HCEC 1CT (cell line): ENCODE results near the gene MED12L.

Experiments used
- DNase-seq: peaks from one replicate; pipeline ENCODE4 v3.0.0-alpha.2; 2017

The MED12L gene

DNA sequence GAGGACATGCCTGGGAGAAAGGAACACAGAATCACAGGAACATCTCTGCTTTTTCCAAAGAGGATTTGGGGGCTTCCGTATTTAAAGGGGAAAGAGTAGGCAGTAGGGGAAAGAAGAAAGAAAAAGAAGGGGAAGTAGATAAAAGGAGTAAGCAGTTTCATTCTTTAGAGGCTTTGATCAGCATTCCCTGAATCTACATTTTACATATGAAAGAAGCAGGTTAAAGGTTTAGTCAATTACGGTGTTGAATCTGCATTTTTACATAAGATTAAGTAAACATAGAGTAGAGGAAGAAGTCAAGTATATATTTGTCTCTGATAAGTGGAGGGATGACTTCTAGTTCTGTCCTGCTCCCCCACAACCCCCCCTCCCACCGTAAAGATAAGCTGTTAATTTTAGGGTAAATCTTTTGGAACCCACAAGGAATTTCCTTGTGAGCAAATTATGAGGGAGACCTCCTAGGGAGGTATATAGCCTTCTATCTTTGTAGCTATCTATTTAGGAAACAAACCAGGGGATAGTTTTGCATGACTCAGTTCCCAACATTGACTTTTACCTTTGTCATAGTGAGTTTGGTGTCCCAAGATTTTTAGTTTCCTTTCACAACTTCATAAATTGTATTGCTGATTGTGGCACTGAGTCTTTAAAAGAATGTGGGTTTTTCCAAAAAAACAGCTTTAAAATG lies 307.8 kb downstream of the MED12L start:
- no peak for DNase-seq

DNA sequence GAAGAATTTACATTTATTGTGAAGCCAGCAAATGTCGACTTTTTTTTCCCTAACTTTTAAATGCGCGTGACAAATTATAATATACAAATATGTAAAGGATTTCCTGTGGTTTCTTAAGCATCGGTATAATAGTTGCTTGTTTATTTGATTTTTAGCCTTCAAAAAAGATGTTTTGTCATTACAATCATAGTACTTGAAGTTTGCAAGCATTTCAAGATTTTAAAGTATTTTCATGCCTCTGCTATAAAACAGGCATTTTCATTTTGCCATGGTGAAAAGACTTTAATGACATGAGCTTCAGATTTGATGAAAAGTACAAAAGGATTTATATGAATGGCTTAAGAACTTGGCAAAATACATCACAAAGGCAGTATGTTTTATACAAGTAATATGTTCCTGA lies 308.5 kb downstream of the MED12L start:
- DNase-seq: no peak

DNA sequence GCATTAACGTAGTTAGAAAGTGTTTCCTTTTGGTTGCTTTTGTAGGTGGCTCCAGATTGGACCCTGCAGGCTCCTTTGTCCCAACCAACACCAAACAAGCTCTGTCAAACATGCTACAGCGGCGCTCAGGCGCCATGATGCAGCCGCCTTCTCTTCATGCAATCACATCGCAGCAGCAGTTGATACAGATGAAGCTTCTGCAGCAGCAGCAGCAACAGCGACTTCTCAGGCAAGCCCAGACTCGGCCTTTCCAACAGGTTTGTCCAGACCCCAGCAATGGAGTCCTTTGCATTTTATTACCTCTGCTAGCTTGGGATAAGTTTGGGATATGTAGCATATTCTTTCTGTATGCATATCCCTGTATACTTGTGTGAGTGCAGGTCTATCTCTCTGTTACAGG lies 309.1 kb downstream of the MED12L start:
- no peak for DNase-seq

DNA sequence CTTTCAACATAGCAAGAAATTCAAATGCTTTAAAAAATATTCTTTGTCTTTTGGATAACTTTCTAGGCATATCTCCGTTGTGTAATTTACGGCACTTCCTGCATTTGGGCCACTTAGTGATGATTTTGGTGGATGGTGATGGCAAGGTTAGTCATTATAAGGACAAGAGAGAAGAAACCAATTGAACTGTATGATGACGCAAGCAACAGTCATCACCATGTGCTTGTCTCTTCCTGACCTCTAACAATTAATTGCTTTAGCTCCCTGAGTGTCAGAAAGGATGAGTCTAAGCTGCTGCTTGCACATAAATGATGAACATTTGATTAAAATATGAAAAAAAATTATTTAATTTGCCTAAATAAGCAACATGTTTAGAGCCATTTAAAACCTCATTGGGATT lies 310.3 kb downstream of the MED12L start:
- peak; percentile 95 for DNase-seq

DNA sequence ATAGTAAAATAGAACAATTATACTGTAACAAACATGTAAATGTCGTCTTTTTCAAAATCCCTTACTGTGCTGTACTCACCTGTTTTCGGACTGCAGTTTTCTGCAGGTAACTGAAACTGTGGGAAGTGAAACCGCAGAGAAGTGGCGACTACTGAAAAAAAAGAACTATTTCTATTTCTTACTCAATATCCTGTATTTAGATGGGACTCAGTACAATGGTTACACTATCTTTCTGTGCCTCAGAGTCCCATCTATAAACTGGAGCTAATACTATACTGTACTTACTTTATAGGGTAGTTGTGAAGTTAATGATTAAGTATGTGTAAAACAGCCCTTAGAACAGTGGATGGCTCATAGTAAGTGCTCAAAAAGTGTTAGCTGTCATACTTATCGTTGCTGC lies 313.4 kb downstream of the MED12L start:
- DNase-seq: no peak

DNA sequence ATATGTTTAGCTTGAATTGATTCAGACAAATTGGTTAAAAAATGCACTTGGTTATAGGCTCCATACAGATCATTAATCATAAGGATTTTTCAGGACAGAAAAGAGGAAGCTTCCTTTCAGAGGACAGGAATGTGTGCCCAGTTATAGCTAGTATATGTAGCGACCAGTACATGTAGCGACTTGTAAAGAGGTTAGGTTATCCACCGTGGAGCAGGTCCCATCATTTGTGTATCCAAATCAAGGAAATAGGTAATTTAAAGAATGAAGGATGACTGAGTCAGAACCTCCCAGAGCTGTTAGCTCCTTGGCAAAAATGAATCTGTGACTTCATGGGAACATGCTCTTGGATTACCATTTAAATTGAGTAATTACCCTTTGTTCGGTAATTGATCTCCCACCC lies 314.9 kb downstream of the MED12L start:
- DNase-seq: no peak

DNA sequence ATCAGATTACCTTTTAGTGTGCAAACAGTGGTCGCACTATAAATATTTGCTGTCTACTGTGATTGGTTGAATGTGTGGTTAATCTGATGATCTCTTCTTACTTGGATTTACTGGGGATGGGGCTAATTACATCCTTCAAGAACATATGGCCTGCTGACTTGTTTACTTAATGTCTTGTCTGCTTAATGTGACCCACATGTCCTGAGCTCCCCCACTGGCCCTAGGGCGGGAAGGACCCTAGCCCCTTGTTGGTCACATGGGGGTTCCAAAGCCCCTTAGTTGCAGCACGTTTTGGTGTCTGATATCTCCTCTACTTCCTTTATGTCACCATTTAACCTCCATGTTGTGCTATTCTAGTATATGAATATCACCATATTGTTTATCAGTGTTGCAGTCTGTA lies 316.9 kb downstream of the MED12L start:
- DNase-seq: no peak

DNA sequence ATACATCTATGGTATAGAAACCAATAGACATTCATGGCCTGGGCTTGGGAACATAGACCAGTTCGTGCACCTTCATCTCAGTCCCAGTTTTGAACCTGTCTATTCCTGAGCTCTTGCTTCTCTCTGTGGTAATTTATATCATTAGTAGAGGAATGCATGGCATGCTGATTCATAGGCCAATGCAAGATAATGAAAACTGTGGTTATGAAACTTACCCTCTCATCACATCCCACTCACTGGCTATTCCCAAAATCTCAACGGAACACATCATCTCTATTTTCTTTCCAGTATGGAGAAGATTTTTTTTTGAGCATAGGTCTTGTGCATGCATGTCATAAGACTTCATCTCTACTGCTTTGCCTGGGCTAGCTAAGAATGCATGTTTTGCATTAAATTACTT lies 317.8 kb downstream of the MED12L start:
- DNase-seq: peak; percentile 58

DNA sequence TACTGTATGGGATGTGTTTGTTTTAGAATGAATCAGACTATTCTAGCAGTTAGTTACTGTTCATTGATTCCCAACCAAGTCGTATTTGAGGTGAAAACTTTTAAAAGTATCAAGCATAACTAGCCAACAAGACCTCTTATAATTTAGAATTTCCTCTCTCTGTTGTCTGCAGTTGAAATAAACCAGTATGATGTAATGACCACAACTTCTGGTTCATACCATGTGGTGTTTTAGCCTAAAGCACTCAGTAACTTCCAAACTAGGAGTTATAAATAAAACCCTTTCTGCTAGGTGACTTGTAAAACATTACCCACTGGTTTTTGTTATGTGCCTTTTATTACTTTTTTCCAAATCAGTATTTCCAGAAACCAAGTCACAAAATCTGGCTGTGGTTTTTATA lies 318.9 kb downstream of the MED12L start:
- peak; percentile 33 for DNase-seq

DNA sequence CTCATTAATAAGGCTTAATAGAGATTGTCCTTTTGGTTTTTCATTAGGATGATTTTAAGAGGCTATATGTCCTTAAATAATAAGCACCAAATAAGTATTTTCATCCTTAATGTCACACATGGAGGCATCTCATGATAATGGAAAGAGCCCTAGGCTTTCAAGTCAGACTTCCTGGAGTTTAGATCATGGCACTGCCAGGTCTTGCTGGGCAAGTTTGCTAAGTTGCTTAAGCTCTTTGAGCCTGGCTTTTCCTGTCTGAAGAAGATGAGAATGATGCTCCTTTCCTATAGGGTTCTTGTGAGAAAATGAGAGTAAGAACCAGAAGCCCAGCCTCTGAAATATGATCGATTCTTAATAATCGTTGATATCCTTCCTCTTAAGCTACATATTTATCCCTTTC lies 322.5 kb downstream of the MED12L start:
- DNase-seq: no peak

DNA sequence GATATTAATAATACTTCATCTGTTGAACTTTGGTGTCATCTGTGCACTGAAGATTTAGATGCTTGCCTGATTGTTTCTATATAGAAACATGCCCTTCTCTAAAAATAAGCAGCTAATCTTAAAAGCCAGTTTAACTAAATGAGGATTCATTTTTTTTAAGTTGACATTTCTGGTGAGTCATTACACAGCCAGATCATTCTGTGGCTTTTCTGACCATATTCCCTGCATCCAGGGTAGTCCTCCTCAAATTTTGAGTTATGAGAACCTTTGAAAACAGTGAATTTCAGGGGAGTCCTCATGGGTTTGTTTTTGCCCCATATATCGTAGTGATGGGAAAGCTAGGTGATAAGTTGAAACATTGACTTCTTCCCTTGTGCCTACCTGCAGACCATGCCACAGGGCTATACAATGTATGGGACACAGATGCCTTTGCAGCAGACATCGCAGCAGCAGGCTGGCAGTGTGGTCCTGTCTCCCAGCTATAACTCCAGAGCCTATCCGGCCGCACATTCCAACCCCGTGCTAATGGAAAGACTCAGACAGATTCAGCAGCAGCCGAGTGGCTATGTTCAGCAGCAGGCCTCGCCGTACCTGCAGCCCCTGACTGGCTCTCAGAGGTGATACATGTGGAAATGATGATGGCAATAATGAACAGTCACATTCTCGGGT lies 325.6 kb downstream of the MED12L start:
- peak; percentile 54 for DNase-seq

DNA sequence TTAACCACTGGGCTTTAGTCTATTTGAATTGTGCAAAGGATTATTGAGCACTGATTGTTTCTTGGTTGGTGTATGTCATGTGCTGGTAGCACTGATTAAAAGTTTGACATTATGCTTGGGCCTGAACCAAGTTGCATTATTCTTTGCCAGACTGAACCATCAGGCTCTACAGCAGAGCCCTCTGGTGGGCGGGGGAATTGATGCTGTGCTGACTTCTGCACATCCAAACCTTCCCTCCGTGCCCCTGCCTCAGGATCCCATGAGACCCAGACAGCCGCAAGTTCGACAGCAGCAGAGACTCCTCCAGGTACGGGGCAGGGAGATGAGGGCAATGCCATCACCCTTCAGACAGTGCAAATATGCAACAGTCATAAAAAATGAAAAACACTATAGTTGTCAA lies 327.5 kb downstream of the MED12L start:
- DNase-seq: no peak

DNA sequence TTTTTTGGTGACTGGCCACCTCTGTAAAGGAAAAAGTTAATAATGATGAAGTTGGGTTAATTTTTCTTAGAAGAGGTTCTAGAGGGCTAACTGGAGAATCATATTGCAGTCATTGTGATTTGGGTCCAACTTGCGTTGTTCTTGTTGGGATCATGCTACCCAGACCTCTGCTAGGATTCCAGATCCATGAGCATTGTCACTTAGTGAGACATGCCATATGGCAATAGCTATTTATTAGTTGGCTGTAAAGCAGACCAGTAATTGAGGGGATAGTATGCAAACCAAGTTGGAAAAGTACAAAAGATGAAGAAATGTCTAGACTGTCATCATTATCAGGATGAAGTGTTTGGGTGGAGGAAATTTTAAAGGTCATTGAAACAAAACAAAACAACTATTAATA lies 329.8 kb downstream of the MED12L start:
- no peak for DNase-seq

DNA sequence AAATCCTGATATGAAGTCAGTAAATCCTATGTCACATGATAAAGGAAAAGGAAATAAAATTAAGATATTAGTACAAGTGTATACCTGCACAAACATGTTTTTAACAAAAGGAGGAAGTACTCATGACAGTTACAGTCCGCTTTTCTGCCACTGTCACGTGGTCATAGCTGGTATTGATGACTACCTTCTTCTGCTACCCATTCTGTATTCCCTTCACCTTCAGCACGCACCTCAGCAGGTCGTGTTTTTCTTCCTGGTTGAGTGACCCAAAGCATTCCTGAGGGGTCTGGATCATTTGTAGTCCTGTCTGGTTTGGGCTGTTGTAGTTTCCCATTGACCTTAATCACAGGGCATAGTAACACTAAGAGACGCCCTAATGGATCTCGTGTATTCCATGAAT lies 334.3 kb downstream of the MED12L start:
- no peak for DNase-seq

DNA sequence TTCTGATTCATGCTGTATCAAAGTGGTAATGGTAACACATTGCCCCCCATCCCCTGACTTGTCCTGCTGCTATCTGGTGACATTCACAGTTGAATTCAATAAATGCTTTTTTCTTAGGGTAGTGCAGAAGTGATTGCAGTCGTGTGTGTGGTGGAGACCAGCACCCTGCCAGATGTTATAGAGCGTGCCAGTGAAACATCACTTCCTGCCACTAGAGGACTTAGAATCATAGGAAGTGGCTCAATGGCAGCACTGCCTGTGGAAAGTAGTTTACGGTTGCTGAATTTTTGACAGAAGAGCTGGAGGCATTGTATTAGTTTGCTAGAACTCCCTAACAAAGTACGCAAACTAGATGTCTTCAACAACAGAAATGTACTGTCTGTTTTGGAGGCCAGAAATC lies 336.5 kb downstream of the MED12L start:
- DNase-seq: no peak

DNA sequence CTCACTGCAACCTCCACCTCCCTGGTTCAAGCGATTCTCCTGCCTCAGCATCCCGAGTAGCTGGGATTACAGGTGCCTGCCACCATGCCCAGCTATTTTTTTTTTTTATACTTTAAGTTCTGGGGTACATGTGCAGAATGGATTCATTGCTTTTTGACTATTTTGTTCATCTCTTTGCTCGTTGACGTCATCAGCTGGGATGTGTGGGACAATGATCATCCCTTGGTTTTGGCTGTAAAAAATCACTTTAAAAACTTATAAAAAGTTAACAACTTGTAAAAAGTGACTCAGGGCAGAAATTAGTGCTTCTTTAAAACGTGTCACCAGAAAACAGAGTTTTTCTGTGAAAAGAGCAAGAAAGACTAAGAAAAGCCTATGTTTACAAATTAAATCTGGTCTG lies 337.6 kb downstream of the MED12L start:
- DNase-seq: no peak

DNA sequence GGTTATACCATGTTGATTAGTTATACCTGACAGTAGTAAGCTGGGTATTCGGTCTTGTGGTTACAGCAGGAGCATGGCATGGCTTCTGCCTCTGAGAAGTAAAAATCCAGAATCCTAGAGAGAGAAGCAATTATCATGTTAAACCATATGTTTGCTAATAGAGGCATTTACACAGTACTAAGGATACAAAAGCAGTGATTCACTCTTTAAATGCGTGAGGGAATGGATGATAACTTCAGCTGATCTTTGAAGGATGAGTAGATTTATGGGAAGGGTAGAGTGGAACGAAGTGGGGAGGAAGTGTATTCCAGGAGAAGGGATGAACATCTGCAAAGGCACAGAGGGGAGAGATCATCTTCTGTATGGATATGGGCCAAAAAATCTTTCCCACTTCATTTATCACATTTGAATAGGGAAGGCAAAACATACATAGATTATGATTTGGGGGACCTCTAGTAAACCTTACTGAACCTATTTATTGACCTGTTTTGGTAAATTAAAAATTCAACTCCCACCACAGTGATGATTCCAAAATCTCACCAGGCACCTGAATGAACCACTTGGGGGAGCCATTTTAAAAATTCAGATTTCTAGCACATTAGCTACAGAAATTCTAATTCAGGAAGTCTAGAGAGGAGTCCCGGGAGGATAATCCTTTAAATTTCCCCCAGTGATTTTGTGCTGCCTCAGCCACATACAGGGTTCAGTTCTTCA lies 340.3 kb downstream of the MED12L start:
- DNase-seq: no peak

DNA sequence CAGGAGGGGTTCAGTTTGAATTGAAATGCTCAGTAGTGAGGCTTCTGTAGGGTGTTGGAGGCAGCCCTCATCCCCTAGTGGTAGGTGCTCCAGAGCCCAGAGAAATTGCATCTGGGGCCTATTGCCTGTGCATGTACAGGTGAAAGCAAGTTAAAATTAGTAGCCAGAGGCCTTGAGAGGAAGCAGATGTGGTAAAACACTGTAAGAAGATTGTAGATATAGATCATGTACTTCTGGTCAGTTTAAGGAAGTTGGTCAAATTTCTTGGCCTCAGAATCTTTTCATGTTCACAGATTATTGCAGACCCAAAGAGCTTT lies 340.8 kb downstream of the MED12L start:
- DNase-seq: no peak

DNA sequence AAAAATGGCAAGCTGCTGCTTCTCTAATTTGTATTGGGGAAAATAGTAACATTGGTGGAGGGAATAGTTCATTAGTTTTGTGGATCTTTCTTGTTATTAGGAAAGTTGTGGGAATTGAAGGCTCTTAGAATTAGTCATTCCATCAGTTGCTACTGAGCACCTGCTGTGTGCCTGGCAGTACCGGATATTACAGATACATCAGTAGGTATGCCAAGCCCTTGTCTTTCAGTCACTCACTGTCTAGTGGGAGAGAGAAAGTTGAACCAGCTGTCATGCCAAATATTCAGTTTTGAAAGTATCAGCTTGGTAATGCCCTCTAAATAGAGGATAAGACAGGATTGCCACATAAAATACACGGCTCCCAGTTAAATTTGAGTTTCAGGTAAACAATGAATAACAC lies 342.9 kb downstream of the MED12L start:
- DNase-seq: no peak

DNA sequence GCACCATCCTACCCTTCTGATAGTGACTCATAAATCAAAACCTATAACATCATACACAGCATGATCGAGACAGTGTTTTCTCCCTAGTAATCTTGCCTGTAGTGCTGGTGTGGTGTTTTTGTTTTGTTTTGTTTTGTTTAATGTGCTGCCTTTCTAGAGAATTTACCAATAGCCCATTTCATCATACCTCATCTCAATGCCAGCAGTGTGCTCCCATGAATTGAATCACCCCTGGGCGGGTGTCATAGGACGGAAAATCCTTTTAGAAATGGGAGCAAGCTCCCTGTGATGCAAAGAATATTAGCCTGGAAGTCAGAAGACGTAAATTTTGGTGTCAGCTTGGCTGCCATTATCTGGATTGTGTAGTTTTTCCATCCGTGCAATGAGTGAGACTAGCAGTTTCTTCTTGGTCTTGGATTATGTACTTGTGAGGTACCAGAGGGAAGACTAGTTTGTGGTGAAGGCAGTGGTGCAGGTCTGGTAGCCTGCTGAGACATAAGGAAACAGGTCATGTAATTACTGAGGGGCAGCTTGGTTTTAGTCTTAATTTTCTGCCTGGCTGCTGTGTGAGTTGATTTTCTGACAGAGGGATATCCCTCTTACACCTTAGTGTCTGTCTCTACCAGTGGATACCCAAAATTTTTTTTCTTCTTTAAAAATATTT lies 345.5 kb downstream of the MED12L start:
- no peak for DNase-seq

DNA sequence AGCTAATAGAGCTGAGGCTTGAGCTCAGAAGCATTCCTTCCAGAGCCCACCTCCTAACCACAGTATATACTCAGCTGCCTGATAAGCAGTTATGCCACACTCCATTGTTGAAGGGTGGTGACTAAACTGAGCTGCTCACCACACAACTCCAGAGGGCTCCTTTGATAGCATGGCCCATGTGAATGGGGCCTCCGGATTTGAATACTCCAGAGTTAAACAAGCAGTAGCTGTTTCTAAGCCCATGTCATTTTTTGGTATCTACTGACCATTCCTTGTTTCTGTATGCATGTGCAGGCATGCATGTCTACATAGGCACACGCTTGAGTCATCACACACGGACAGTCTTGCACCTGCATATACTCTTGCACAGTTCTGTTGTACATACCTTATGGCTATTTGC lies 346.5 kb downstream of the MED12L start:
- no peak for DNase-seq

DNA sequence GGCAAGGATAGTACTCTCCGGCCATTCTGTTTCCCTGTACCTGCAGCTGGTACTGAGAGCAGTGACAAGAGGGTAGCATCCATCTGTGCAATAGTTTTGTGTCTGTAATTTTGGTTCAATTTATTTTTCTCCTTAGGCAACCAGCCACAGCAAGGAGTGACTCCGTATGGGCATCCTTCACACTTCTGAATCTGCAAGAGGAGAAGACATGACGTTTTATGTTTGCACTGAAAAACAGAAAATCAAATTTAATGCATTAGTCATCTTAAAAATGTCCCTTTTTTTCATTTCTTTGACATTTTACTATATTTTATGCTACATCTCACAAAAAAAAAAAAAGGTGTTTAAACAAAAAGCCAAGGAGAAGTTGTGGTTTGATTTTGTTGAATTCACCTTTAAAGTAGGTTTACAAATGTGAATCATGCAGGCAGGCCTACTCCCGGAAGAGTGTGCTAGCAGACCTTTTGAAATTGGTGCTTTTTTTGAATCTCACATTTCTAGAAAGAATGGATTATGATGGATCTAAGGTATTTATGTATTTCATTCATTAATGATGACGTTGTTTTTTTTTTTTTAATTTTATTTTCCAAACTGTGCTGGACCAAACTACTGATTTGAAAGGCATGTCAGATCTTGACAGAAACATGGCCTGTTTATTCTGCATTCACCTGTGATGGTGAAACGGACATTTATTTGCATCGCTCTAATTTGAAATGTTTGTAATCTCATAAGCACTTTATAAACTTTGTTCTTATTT lies 347.3 kb downstream of the MED12L start:
- no peak for DNase-seq
